T-cell (primary cell): ENCODE data around the gene S1PR4. TPM values are rescaled to one million over a fixed set of nuclear protein-coding genes. Genes with fewer than 3 reads are reported as not detected.
A peak's percentile ranks its signal among the peaks of the same experiment; 100 is the strongest.

Source experiments
- ATAC-seq, 4 experiments: fragments of 200-7000 bp in 3 of 4; fragments of 150-1000 bp in 1 of 4; cut with Tn5 transposase; replicated peaks in 1 of 4; 1 replicate in 3 of 4; 2 replicates in 1 of 4; pipeline ENCODE4 v1.10.0; 2021; ENCODE audit warnings: moderate library complexity in 3 of 4, mild to moderate bottlenecking in 2 of 4, moderate number of reproducible peaks in 1 of 4
- CTCF ChIA-PET, 2 donors: fragments of 300-600 bp; sonication (Branson Sonifier 250); formaldehyde crosslinking; loops; one replicate each; lab custom pipeline; 2022; ENCODE audit warnings: antibody characterized with exemption in 2 of 2; lab: Charles Lee
- POLR2A ChIA-PET, 2 donors: fragments of 300-600 bp; sonication (Branson Sonifier 250); formaldehyde crosslinking; loops; one replicate each; lab custom pipeline; 2022; ENCODE audit warnings: antibody characterized with exemption in 2 of 2; lab: Charles Lee
- DNase-seq, 35 experiments: peaks; one replicate each; pipeline versions ENCODE4 v3.0.0 to v3.0.0-alpha.2; 2013 to 2023
- H3K27ac ChIP-seq: one replicate; pipeline ENCODE4 v1.5.1; 2013; ENCODE audit warnings: low read length
- H3K27me3 ChIP-seq, 2 experiments: replicated peaks in 1 of 2; 1 replicate in 1 of 2; 2 replicates in 1 of 2; pipeline versions ENCODE4 v1.6.1 to v1.7.0; 2013; ENCODE audit warnings: low read length in 1 of 2, mixed read lengths in 1 of 2; ENCODE audit not compliant: control insufficient read depth in 2 of 2, insufficient read depth in 2 of 2; ENCODE audit errors: extremely low read depth in 1 of 2
- H3K36me3 ChIP-seq, 2 donors: 1 replicate in 1 of 2; 2 replicates in 1 of 2; pipeline versions ENCODE4 v1.6.1 to v1.7.0; 2013; ENCODE audit warnings: low read length in 1 of 2; ENCODE audit not compliant: control insufficient read depth in 2 of 2, insufficient read depth in 1 of 2; ENCODE audit errors: extremely low read depth in 1 of 2
- H3K4me1 ChIP-seq, 2 experiments: 1 replicate in 1 of 2; 2 replicates in 1 of 2; pipeline versions ENCODE4 v1.6.1 to v1.7.0; 2013; ENCODE audit warnings: low read length in 2 of 2, mixed read lengths in 1 of 2; ENCODE audit not compliant: insufficient read depth in 2 of 2, control insufficient read depth in 1 of 2; ENCODE audit errors: extremely low read depth in 1 of 2
- H3K4me3 ChIP-seq, 2 donors: 1 replicate in 1 of 2; 2 replicates in 1 of 2; pipeline versions ENCODE4 v1.5.1 to v1.7.0; 2013; ENCODE audit warnings: mild to moderate bottlenecking in 2 of 2, low read length in 1 of 2, moderate library complexity in 1 of 2; ENCODE audit not compliant: control insufficient read depth in 1 of 2; ENCODE audit errors: extremely low read depth in 1 of 2
- H3K9me3 ChIP-seq: 2 replicates; pipeline ENCODE4 v1.7.0; 2013
- H3K27ac Mint-ChIP-seq, 2 donors: one replicate each; pipeline ENCODE4 v1.8.0; 2020 to 2021; ENCODE audit warnings: mild to moderate bottlenecking in 2 of 2, mixed read lengths in 2 of 2
- H3K27me3 Mint-ChIP-seq, 2 donors: one replicate each; pipeline ENCODE4 v1.8.0; 2021 to 2022; ENCODE audit warnings: mixed read lengths in 2 of 2
- H3K36me3 Mint-ChIP-seq: one replicate; pipeline ENCODE4 v1.8.0; 2021; ENCODE audit warnings: mixed read lengths
- H3K4me1 Mint-ChIP-seq, 3 donors: one replicate each; pipeline ENCODE4 v1.8.0; 2020 to 2022; ENCODE audit warnings: mixed read lengths in 3 of 3, mild to moderate bottlenecking in 1 of 3
- H3K4me3 Mint-ChIP-seq, 3 donors: one replicate each; pipeline ENCODE4 v1.8.0; 2020 to 2022; ENCODE audit warnings: mild to moderate bottlenecking in 3 of 3, mixed read lengths in 3 of 3, moderate library complexity in 3 of 3
- H3K9me3 Mint-ChIP-seq, 3 donors: one replicate each; pipeline ENCODE4 v1.8.0; 2020 to 2022; ENCODE audit warnings: mixed read lengths in 3 of 3
- WGBS: methylation state at CpG from one replicate; pipeline ENCODE4 v1.1.5; 2013; ENCODE audit warnings: missing lambda C conversion rate; ENCODE audit not compliant: insufficient coverage; 5-methylcytosine and 5-hydroxymethylcytosine counted together
- total RNA-seq, 35 experiments: library from RNA in 6 of 35; stranded (reverse) in 6 of 35; fragments of 120-200 nt in 1 of 35; gene quantifications; one replicate each; pipeline versions ENCODE4 v1.2.1 to v1.2.4 and lab custom pipeline; 2013 to 2026

S1PR4 gene, protein sequence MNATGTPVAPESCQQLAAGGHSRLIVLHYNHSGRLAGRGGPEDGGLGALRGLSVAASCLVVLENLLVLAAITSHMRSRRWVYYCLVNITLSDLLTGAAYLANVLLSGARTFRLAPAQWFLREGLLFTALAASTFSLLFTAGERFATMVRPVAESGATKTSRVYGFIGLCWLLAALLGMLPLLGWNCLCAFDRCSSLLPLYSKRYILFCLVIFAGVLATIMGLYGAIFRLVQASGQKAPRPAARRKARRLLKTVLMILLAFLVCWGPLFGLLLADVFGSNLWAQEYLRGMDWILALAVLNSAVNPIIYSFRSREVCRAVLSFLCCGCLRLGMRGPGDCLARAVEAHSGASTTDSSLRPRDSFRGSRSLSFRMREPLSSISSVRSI
- total RNA-seq: 100 to 1,000 TPM in 3 of 5 donors, 10 to 100 TPM in 2; 77.0 to 345 (median 324) TPM
- total RNA-seq (2013): 176 TPM
- total RNA-seq (lab: John Stamatoyannopoulos, UW): 10.2 to 390 (median 122) reads per million in 29 experiments

DNA sequence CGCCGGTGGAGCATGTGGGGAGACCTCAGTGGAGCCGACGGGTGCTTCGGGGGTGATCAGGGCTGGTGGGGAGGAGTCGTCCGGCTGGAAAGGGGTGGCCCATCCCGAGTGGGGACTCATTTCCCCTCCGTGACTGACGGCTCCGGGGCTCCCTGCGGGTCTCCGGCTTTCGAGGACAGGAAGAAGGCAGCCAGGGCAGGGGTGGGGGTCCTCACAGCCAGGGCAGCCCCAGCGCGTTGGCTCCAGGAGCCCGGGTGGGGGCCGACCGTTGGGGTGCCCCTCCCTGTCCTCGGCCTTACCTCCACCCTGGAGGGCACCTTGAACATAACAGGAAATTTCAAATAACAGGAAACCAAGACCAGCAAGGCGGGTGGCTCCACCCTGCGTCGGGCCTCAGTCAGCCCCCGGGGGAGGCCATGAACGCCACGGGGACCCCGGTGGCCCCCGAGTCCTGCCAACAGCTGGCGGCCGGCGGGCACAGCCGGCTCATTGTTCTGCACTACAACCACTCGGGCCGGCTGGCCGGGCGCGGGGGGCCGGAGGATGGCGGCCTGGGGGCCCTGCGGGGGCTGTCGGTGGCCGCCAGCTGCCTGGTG, at the start of gene S1PR4:
TSS of gene S1PR4 (plus strand) at position 393 of the 596 bp plus-strand sequence. CDS start at position 417, 24 bp downstream.
- Mint-ChIP-seq H3K27me3 (no peaks in the 10 kb centered on the region), H3K4me1 (peaks cover 28 to 34% (median 30%) of the 10 kb centered on the region in 3 donors), H3K36me3 (peaks cover 25% of the 10 kb centered on the region), H3K4me3 (peak within 1 kb of the TSS; percentile 95 to 98 (median 95)), H3K27ac (peak within 1 kb of the TSS; percentile 94 to 98), H3K9me3 (no peaks in the 10 kb centered on the region)
- ATAC-seq (peak; percentile 77 to 83 (median 79)), DNase-seq (peak; percentile 47 to 84 (median 60))
- Histone ChIP-seq H3K27ac (peak within 1 kb of the TSS; percentile 90), H3K4me1 (peaks cover 18 to 56% of the 10 kb centered on the region in 2 experiments), H3K9me3 (no peaks in the 10 kb centered on the region), H3K36me3 (peaks cover 5 to 20% of the 10 kb centered on the region in 2 donors), H3K4me3 (peak within 1 kb of the TSS; percentile 99), H3K27me3 (no peaks in the 10 kb centered on the region)
- under 1% methylated on average over 34 of the region's 42 CpGs for WGBS
- ChIA-PET POLR2A (no interaction called here), CTCF (interaction anchor here in 1 of 2 donors (0.5 kb wide), 1 partner anchor 219 kb away, joined by 6 read pairs; no protein-coding TSS in a partner anchor)

DNA sequence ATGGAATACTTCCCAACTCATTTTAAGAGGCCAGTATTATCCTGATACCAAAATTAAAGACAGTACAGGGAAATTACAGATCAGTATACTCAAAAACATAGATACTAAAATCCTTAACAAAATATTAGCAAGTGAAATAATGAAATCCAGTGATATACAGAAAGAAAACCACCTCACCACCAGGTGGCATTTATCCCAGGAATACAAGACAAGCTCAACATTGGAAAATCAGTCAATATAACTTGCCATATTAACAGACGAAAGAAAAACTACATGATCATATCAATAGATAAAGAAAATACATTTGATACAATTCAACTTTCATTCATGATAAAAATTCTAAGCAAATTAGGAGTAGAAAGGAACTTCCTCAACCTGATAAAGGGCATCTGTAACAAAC, 49.5 kb upstream of the S1PR4 start:
- Mint-ChIP-seq H3K4me3 (no peak overlapping the region), H3K4me1 (peaks cover 18 to 29% (median 22%) of the 10 kb centered on the region in 3 donors), H3K27me3 (no peaks in the 10 kb centered on the region), H3K9me3 (no peaks in the 10 kb centered on the region), H3K36me3 (no peaks in the 10 kb centered on the region), H3K27ac (no peak overlapping the region)
- no peak for ATAC-seq
- Histone ChIP-seq H3K36me3 (no peaks in the 10 kb centered on the region), H3K27me3 (peaks cover 0 to 10% of the 10 kb centered on the region in 2 experiments), H3K4me3 (no peak overlapping the region), H3K9me3 (no peaks in the 10 kb centered on the region), H3K4me1 (peaks cover 6 to 18% of the 10 kb centered on the region in 2 experiments), H3K27ac (no peak overlapping the region)
- ChIA-PET CTCF (interaction anchor here (0.7 to 2.0 kb wide), 8 partner anchors 15 to 36 kb away, joined by 3 to 7 read pairs (median 5); no protein-coding TSS in a partner anchor), POLR2A (no interaction called here)
- DNase-seq: peak in 1 of 35 experiments; percentile 63
- WGBS: no CpG with 5 or more reads among the region's 1 CpG

DNA sequence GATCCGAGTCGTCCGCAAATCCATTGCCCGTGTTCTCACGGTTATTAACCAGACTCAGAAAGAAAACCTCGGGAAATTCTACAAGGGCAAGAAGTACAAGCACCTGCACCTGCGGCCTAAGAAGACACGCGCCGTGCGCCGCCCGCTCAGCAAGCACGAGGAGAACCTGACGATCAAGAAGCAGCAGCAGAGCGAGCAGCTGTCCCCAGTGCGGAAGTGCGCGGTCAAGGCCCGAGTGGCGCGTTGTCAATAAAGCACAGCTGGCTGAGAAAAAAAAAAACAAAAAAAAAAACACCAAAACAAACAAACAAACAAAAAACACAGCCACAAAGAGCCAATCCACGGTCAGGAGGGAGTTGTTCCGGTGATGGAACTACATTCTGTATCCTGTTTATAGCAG, 47.4 kb upstream of the S1PR4 start:
- Mint-ChIP-seq H3K27ac (peak overlapping the region; percentile 34 to 49), H3K36me3 (no peaks in the 10 kb centered on the region), H3K4me1 (peaks cover 18 to 32% (median 27%) of the 10 kb centered on the region in 3 donors), H3K9me3 (no peaks in the 10 kb centered on the region), H3K4me3 (no peak overlapping the region), H3K27me3 (peaks cover 0 to 4% of the 10 kb centered on the region in 2 donors)
- Histone ChIP-seq H3K4me1 (peaks cover 8 to 25% of the 10 kb centered on the region in 2 experiments), H3K27me3 (peaks cover 0 to 15% of the 10 kb centered on the region in 2 experiments), H3K27ac (no peak overlapping the region), H3K36me3 (no peaks in the 10 kb centered on the region), H3K9me3 (no peaks in the 10 kb centered on the region), H3K4me3 (no peak overlapping the region)
- ATAC-seq (no peak), DNase-seq (peak in 9 of 35 experiments; percentile 14 to 45 (median 23))
- ChIA-PET POLR2A (interaction anchor here in 1 of 2 donors (0.5 to 0.7 kb wide), 2 partner anchors 46 to 1915 kb away, joined by 6 read pairs; no protein-coding TSS in a partner anchor), CTCF (interaction anchor here (0.7 kb wide), 2 partner anchors 55 to 181 kb away, joined by 5 to 8 read pairs; no protein-coding TSS in a partner anchor)
- WGBS: 53% methylated on average over 9 of the region's 24 CpGs

DNA sequence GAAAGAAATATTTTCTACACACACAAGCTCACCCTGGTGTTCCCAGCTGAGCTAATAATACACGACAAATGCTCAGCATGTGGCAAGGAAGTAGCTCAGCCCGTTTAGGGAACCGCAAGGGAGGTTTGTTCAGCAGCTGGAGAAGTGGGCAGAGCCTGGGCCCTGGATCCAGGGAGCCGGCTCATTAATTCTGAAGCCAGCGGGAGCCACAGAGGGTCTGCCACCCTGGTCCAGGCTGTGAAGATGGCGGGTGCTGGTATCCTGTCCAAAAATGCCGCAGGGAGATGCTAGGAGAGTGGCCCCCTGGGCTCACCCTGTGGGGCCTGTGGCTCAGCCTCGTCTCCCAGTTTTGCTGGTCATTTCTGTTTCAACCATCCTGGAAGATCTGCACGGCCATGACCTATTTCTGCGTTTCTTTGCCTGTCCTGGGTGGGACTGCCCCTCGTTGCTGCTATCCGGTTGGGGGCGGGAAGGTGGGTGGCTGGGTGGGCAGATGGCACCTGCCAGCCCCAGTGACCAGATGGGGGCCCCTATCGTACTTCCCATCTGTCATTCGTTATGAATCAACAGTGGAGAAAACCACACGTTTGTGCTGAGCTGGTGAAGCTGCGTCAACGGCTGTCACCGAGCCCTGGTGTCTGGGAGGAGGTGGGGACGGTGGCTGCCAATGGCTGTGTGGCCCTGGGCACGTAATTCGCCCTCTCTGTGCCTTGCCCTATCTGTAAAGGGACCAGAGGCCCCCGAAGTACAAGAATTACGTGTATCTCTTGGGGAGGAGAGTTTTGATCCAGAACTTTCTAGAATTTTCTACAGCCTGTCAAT, 45.4 kb upstream of the S1PR4 start:
- 24% methylated on average over 12 of the region's 24 CpGs for WGBS
- H3K36me3 ChIP-seq: no peaks in the 10 kb centered on the region
- CTCF ChIA-PET: interaction anchor here (0.5 to 1.5 kb wide), 6 partner anchors 11 to 306 kb away, joined by 3 to 10 read pairs (median 5); no protein-coding TSS in a partner anchor
- POLR2A ChIA-PET: interaction anchor here in 1 of 2 donors (0.6 kb wide), 1 partner anchor 27 kb away, joined by 9 read pairs; no protein-coding TSS in a partner anchor
- no peaks in the 10 kb centered on the region for H3K9me3 ChIP-seq
- H3K4me3 ChIP-seq: peak overlapping the region in 1 of 2 donors; percentile 51
- H3K27ac ChIP-seq: peak overlapping the region; percentile 75
- peaks cover 23 to 40% (median 33%) of the 10 kb centered on the region in 3 donors for H3K4me1 Mint-ChIP-seq
- no peaks in the 10 kb centered on the region for H3K36me3 Mint-ChIP-seq
- H3K27me3 ChIP-seq: peaks cover 0 to 21% of the 10 kb centered on the region in 2 experiments
- peak overlapping the region; percentile 90 to 91 for H3K27ac Mint-ChIP-seq
- peak in 34 of 35 experiments; percentile 53 to 85 (median 76) for DNase-seq
- H3K4me3 Mint-ChIP-seq: peak overlapping the region; percentile 52 to 64 (median 59)
- H3K4me1 ChIP-seq: peaks cover 9 to 36% of the 10 kb centered on the region in 2 experiments
- peak; percentile 77 to 95 (median 84) for ATAC-seq
- H3K9me3 Mint-ChIP-seq: no peaks in the 10 kb centered on the region
- peaks cover 4 to 7% of the 10 kb centered on the region in 2 donors for H3K27me3 Mint-ChIP-seq

DNA sequence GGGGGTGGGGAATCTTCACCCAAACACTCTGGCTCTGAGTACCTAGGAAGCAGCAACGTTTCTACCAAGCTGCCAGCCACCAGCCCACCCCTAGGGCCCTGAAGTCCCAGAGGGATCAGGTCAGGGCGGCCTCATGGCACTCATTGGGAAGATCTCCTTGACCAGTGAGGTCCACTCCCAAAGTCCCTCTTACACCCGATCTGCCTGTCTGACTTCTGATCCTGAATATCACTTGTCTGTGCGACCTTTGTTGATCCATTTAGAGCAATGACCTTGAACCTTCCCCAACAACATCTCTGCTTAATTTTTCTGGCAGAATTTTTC, 44.8 kb upstream of the S1PR4 start:
- Mint-ChIP-seq H3K36me3 (no peaks in the 10 kb centered on the region), H3K9me3 (no peaks in the 10 kb centered on the region), H3K27ac (peak overlapping the region; percentile 90 to 91), H3K27me3 (peaks cover 4 to 7% of the 10 kb centered on the region in 2 donors), H3K4me3 (peak overlapping the region; percentile 52 to 64 (median 59)), H3K4me1 (peaks cover 23 to 40% (median 33%) of the 10 kb centered on the region in 3 donors)
- CTCF ChIA-PET: interaction anchor here in 1 of 2 donors (0.5 to 1.5 kb wide), 4 partner anchors 10 to 306 kb away, joined by 3 to 10 read pairs (median 6); no protein-coding TSS in a partner anchor
- no peak overlapping the region for H3K4me3 ChIP-seq
- ATAC-seq: no peak
- H3K9me3 ChIP-seq: no peaks in the 10 kb centered on the region
- no CpG with 5 or more reads among the region's 4 CpGs for WGBS
- peaks cover 9 to 38% of the 10 kb centered on the region in 2 experiments for H3K4me1 ChIP-seq
- peak overlapping the region; percentile 75 for H3K27ac ChIP-seq
- POLR2A ChIA-PET: no interaction called here
- DNase-seq: no peak
- peaks cover 0 to 21% of the 10 kb centered on the region in 2 experiments for H3K27me3 ChIP-seq
- no peaks in the 10 kb centered on the region for H3K36me3 ChIP-seq
